GM12865 (cell line): ENCODE results near the gene ELK3.
"Not testable (repeated sequence)": the region's sequence is repeated elsewhere in the genome, so short reads cannot be mapped to it uniquely, and the experiment has no call there.

Experiments
- DNase-seq: peaks from one replicate; pipeline ENCODE4 v3.0.0; 2010; ENCODE audit warnings: low read depth
- H3K4me3 ChIP-seq: 2 replicates; pipeline ENCODE4 v1.5.1; 2011; ENCODE audit warnings: mild to moderate bottlenecking, low read depth, low read length, control low read depth
- CTCF ChIP-seq: IDR thresholded peaks from 2 replicates; pipeline ENCODE4 v1.5.1; 2011; ENCODE audit warnings: low read length, control low read depth, low read depth, inconsistent platforms; ENCODE audit not compliant: insufficient read depth; ENCODE audit errors: missing control alignments

ELK3 gene

GRCh38 chr12:96311191-96311590, 117.0 kb downstream of the ELK3 start:
- no peak for DNase-seq
- no peak overlapping the region for H3K4me3 ChIP-seq
- TF ChIP-seq CTCF: no peak

- H3K4me3 ChIP-seq: no peak overlapping the region
- DNase-seq: peak; percentile 19
- no peak for TF ChIP-seq CTCF
Observed at GRCh38 chr12:96313606-96314005, 119.4 kb downstream of the ELK3 start.

- no peak for DNase-seq
- H3K4me3 ChIP-seq: no peak overlapping the region
- no peak for TF ChIP-seq CTCF
Observed at GRCh38 chr12:96314723-96315122, 120.5 kb downstream of the ELK3 start.

GRCh38 chr12:96315741-96316481, 121.7 kb downstream of the ELK3 start:
- H3K4me3 ChIP-seq, DNase-seq: not testable (repeated sequence)

- DNase-seq, H3K4me3 ChIP-seq: not testable (repeated sequence)
Observed at GRCh38 chr12:96317801-96318200, 123.6 kb downstream of the ELK3 start.
